Loucy (cell line): ENCODE measurements around the gene DOCK8.

Source experiments
- CTCF ChIP-seq: fragments of 200-600 bp; sonication (generic); conservative IDR thresholded peaks from 2 replicates; pipeline ENCODE4 v1.5.1; 2014; ENCODE audit warnings: mild to moderate bottlenecking, antibody characterized with exemption, low read length
- EZH2phosphoT487 ChIP-seq: fragments of 200-600 bp; IDR thresholded peaks from 2 replicates; pipeline ENCODE4 v1.6.1; 2018; ENCODE audit warnings: antibody characterized with exemption, mild to moderate bottlenecking, moderate library complexity, borderline replicate concordance

- TF ChIP-seq EZH2phosphoT487 (no peak), CTCF (no peak)
Measured at GRCh38 chr9:249025-249424, 34.4 kb downstream of the DOCK8 start.
